A673 (cell line): ENCODE results near the gene PRR15L.

Source experiments
- CTCF ChIP-seq: fragments of 300-800, 200-600 bp; sonication (generic); conservative IDR thresholded peaks from 2 replicates; pipeline ENCODE4 v1.5.1; 2017; ENCODE audit warnings: low read depth, mild to moderate bottlenecking, antibody characterized with exemption, low read length, moderate library complexity, mixed read lengths
- EZH2 ChIP-seq: fragments of 200-600 bp; sonication (generic); IDR thresholded peaks from 2 replicates; pipeline ENCODE4 v1.6.1; 2017; ENCODE audit warnings: borderline replicate concordance, low read depth, mild to moderate bottlenecking, mixed read lengths, antibody characterized with exemption, low read length; ENCODE audit not compliant: poor library complexity, severe bottlenecking

- TF ChIP-seq CTCF = no peak
- TF ChIP-seq EZH2 = no peak
Measured at GRCh38 chr17:47989159-47989558, 31.5 kb upstream of the PRR15L start.
